NCI-H82 treated with DMSO at 0.1 percent for 48 hours (cell line): Measurements from ENCODE around the gene UNK.

ENCODE experiments used
- DNase-seq: peaks from one replicate; lab custom pipeline; 2025; ENCODE audit not compliant: unreplicated experiment; lab: John Stamatoyannopoulos, UW

The UNK gene

GRCh38 chr17:75831032-75831571 lies 46.5 kb downstream of the UNK start:
- no peak for DNase-seq

- no peak for DNase-seq
Observed at GRCh38 chr17:75832164-75832651, 47.6 kb downstream of the UNK start.

GRCh38 chr17:75832652-75833400 lies 48.2 kb downstream of the UNK start:
- DNase-seq, result no peak

- no peak for DNase-seq
Observed at GRCh38 chr17:75834279-75834920, 49.8 kb downstream of the UNK start.

GRCh38 chr17:75834928-75835653 lies 50.5 kb downstream of the UNK start:
- DNase-seq, result no peak

- no peak for DNase-seq
Observed at GRCh38 chr17:75835654-75835987, 51.0 kb downstream of the UNK start.

GRCh38 chr17:75836605-75837004 lies 52.0 kb downstream of the UNK start:
- no peak for DNase-seq

GRCh38 chr17:75837899-75838298 lies 53.3 kb downstream of the UNK start:
- DNase-seq, result no peak

- DNase-seq, result no peak
Observed at GRCh38 chr17:75838410-75838809, 53.8 kb downstream of the UNK start.

- no peak for DNase-seq
Observed at GRCh38 chr17:75839942-75840798, 55.6 kb downstream of the UNK start.

GRCh38 chr17:75840799-75841164 lies 56.2 kb downstream of the UNK start:
- DNase-seq, result no peak

GRCh38 chr17:75842411-75842810 lies 57.8 kb downstream of the UNK start:
- DNase-seq, result no peak

- no peak for DNase-seq
Observed at GRCh38 chr17:75842963-75843576, 58.5 kb downstream of the UNK start.

GRCh38 chr17:75843577-75844529 lies 59.2 kb downstream of the UNK start, which contains the start of gene UNC13D:
Gene UNC13D (minus strand): TSS chr17:75844404. CDS start chr17:75844337, 67 bp downstream.
- no peak for DNase-seq

GRCh38 chr17:75844530-75845057 lies 60.0 kb downstream of the UNK start:
- DNase-seq, result no peak

GRCh38 chr17:75845058-75845711 lies 60.6 kb downstream of the UNK start:
- peak; percentile 48 for DNase-seq

- DNase-seq, result no peak
Observed at GRCh38 chr17:75845933-75846691, 61.5 kb downstream of the UNK start.
